Smooth muscle cell (in vitro differentiated cells): ENCODE results near the gene GRIK4. TPM values are rescaled to one million over a fixed set of nuclear protein-coding genes. Genes with fewer than 3 reads are reported as not detected.
A peak's percentile ranks its signal among the peaks of the same experiment; 100 is the strongest.

Source experiments
- DNase-seq: peaks from one replicate; lab custom pipeline; 2025; ENCODE audit not compliant: unreplicated experiment; lab: John Stamatoyannopoulos, UW
- H2AFZ ChIP-seq: fragments of 200-600 bp; sonication (generic); 2 replicates; pipeline ENCODE4 v1.6.0; 2016; ENCODE audit warnings: antibody characterized with exemption, low read depth, mild to moderate bottlenecking
- H3F3A ChIP-seq: fragments of 200-600 bp; sonication (generic); 2 replicates; pipeline ENCODE4 v1.6.0; 2017; ENCODE audit warnings: antibody characterized with exemption, low read depth
- H3K27ac ChIP-seq: fragments of 200-600 bp; sonication (generic); 2 replicates; pipeline ENCODE4 v1.5.1; 2016; ENCODE audit warnings: low read depth, mild to moderate bottlenecking
- H3K27me3 ChIP-seq: fragments of 200-600 bp; sonication (generic); 2 replicates; pipeline ENCODE4 v1.6.1; 2016; ENCODE audit warnings: low read depth, mild to moderate bottlenecking
- H3K36me3 ChIP-seq: fragments of 200-600 bp; sonication (generic); 2 replicates; pipeline ENCODE4 v1.5.1; 2016; ENCODE audit warnings: low read depth
- H3K4me1 ChIP-seq: fragments of 200-600 bp; sonication (generic); 2 replicates; pipeline ENCODE4 v1.5.1; 2016; ENCODE audit warnings: low read depth
- H3K4me2 ChIP-seq: fragments of 200-600 bp; sonication (generic); 2 replicates; pipeline ENCODE4 v1.6.0; 2016; ENCODE audit warnings: mild to moderate bottlenecking
- H3K4me3 ChIP-seq: fragments of 200-600 bp; sonication (generic); 2 replicates; pipeline ENCODE4 v1.5.1; 2016; ENCODE audit warnings: mild to moderate bottlenecking
- H3K79me2 ChIP-seq: fragments of 200-600 bp; sonication (generic); 2 replicates; pipeline ENCODE4 v1.6.0; 2016; ENCODE audit warnings: low read depth, mild to moderate bottlenecking
- H3K9ac ChIP-seq: fragments of 200-600 bp; sonication (generic); 2 replicates; pipeline ENCODE4 v1.6.0; 2016; ENCODE audit warnings: low read depth
- H3K9me3 ChIP-seq: fragments of 200-600 bp; sonication (generic); replicated peaks from 2 replicates; pipeline ENCODE4 v1.5.1; 2016; ENCODE audit warnings: low read depth
- H4K20me1 ChIP-seq: fragments of 200-600 bp; sonication (generic); 2 replicates; pipeline ENCODE4 v1.6.0; 2016; ENCODE audit warnings: low read depth
- WGBS: methylation state at CpG from one replicate; pipeline ENCODE4 v1.1.7; 2016; ENCODE audit warnings: low lambda C conversion rate; 5-methylcytosine and 5-hydroxymethylcytosine counted together
- polyA plus RNA-seq: library from polyadenylated mRNA; unstranded; fragments of >200 nt; fragmentation: Nextera tagmentation; extraction: Ambion mirVana; gene quantifications from 2 replicates; pipeline ENCODE4 v1.2.1, GENCODE V29; 2016
- total RNA-seq: library from RNA; depleted of rRNA; stranded (reverse); fragments of >200 nt; gene quantifications from 2 replicates; pipeline ENCODE4 v1.2.3, GENCODE V29; 2014
- TF ChIP-seq, protein P1 (sequence below): fragments of 200-600 bp; sonication (generic); IDR thresholded peaks from 2 replicates; pipeline ENCODE4 v1.5.1; 2017; ENCODE audit warnings: borderline replicate concordance, mild to moderate bottlenecking, antibody characterized with exemption; ENCODE audit not compliant: insufficient read depth, poor library complexity, severe bottlenecking

Gene GRIK4
- total and polyA plus RNA-seq, 2 experiments from 2014 or later = not detected

DNA sequence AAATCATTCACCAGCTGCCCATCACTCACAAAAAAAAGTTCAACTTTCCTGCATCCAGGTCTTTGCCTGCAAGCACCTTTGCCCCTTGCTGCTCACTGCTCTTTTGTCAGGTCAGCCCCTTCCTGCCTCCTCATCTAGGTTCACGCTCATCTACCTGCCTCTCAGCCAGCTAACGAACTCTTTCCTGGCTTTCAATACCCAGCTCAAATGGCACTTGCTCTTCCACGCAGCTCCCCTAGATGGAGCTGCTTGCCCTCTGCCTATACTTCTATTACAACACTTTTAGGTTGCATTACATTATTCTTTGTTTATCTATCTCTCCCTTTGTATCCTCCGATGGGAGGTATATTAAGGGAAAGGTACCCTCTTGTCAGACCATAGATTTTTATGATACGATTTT lies 433.5 kb downstream of the GRIK4 start:
- H2AFZ ChIP-seq = no peak overlapping the region
- peaks cover 21% of the 10 kb centered on the region for H3K27me3 ChIP-seq
- no peaks in the 10 kb centered on the region for H4K20me1 ChIP-seq
- no peaks in the 10 kb centered on the region for H3K4me1 ChIP-seq
- DNase-seq = no peak
- no peak overlapping the region for H3K4me3 ChIP-seq
- no peak overlapping the region for H3K27ac ChIP-seq
- no peaks in the 10 kb centered on the region for H3K79me2 ChIP-seq
- H3K9ac ChIP-seq = no peak overlapping the region
- no peak overlapping the region for H3K4me2 ChIP-seq
- H3F3A ChIP-seq = no peaks in the 10 kb centered on the region
- TF ChIP-seq, protein P1, sequence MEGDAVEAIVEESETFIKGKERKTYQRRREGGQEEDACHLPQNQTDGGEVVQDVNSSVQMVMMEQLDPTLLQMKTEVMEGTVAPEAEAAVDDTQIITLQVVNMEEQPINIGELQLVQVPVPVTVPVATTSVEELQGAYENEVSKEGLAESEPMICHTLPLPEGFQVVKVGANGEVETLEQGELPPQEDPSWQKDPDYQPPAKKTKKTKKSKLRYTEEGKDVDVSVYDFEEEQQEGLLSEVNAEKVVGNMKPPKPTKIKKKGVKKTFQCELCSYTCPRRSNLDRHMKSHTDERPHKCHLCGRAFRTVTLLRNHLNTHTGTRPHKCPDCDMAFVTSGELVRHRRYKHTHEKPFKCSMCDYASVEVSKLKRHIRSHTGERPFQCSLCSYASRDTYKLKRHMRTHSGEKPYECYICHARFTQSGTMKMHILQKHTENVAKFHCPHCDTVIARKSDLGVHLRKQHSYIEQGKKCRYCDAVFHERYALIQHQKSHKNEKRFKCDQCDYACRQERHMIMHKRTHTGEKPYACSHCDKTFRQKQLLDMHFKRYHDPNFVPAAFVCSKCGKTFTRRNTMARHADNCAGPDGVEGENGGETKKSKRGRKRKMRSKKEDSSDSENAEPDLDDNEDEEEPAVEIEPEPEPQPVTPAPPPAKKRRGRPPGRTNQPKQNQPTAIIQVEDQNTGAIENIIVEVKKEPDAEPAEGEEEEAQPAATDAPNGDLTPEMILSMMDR = no peak
- no peaks in the 10 kb centered on the region for H3K9me3 ChIP-seq
- WGBS = 86% methylated on average over 5 of the region's 5 CpGs
- H3K36me3 ChIP-seq = no peaks in the 10 kb centered on the region

DNA sequence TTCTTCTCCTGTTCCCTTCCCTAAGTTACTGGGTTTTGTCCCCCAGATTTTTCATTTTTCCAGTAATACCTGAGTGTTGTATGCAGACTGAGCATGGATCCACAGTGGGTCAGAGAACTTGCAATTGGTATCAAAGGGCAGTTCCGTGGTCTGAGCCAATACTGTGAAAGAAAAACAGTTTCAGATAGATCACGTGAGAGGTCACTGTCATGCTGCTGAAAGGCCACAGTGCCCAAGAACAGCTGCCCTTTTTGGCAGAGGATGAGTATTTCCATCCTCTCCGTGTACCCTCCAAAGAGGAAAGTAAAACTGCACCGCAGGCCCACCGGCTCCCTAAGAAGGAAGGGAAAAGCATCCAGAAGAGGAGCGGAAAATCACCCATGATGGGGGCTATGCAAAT lies 439.3 kb downstream of the GRIK4 start:
- Histone ChIP-seq H3K9ac (no peak overlapping the region), H3K4me2 (no peak overlapping the region), H2AFZ (no peak overlapping the region), H3K27me3 (peaks cover 21% of the 10 kb centered on the region), H3K27ac (no peak overlapping the region), H3K36me3 (no peaks in the 10 kb centered on the region), H3K4me3 (no peak overlapping the region), H3K9me3 (no peaks in the 10 kb centered on the region), H3F3A (no peaks in the 10 kb centered on the region), H4K20me1 (no peaks in the 10 kb centered on the region), H3K4me1 (no peaks in the 10 kb centered on the region), H3K79me2 (no peaks in the 10 kb centered on the region)
- 91% methylated on average over 6 of the region's 6 CpGs for WGBS
- TF ChIP-seq, protein P1 = no peak
- no peak for DNase-seq

DNA sequence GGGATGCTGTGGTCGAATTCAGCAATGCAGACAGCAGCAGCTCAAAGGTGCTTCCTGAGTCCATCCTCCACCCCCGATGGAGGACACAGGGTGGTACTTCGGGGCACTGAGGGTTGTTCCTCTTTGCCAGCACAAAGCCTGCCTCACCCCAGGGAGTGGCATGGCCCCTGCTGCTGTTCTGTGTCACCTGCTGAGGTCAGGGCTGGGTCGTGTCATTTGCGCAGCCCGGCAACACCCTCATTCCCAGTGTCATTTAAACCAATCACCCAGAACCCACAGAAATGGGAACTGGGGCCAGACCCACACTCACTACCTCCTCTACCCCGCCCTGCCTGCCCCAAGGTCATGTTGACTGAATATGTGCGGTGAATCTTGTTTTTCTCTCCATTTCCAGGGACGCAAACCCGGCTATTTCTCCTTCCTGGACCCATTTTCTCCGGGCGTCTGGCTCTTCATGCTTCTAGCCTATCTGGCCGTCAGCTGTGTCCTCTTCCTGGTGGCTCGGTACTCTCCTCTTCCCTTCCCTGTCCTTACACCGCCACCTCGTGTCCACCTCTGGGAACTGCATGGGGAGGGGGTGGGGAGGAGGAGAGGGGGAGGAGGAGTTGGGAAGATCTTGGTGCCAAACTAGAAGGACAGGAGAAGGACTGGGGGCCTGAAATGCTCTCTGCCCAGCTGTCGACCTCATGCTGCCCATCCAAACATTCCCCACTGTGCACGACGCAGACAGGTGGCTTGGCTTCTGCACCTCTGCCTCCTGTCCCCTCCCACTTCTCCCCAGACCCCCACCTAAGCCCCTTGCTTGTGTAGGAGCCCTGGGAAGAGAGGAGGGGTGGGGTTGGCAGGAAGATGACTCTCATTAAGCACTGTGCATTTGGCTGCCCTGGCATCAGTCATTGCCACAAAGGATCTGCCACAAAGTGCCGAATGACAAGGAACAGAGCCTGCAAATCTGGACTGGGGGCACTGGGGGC lies 441.2 kb downstream of the GRIK4 start:
- Histone ChIP-seq H3K9me3 (no peaks in the 10 kb centered on the region), H2AFZ (peak overlapping the region; percentile 90), H3K4me1 (no peaks in the 10 kb centered on the region), H3K79me2 (no peaks in the 10 kb centered on the region), H3K36me3 (no peaks in the 10 kb centered on the region), H3F3A (no peaks in the 10 kb centered on the region), H4K20me1 (no peaks in the 10 kb centered on the region), H3K27me3 (peaks cover 15% of the 10 kb centered on the region), H3K4me2 (peak overlapping the region; percentile 72), H3K27ac (no peak overlapping the region), H3K9ac (no peak overlapping the region), H3K4me3 (peak overlapping the region; percentile 32)
- TF ChIP-seq, protein P1 = peak; percentile 93
- peak; percentile 47 for DNase-seq
- 32% methylated on average over 20 of the region's 20 CpGs for WGBS

DNA sequence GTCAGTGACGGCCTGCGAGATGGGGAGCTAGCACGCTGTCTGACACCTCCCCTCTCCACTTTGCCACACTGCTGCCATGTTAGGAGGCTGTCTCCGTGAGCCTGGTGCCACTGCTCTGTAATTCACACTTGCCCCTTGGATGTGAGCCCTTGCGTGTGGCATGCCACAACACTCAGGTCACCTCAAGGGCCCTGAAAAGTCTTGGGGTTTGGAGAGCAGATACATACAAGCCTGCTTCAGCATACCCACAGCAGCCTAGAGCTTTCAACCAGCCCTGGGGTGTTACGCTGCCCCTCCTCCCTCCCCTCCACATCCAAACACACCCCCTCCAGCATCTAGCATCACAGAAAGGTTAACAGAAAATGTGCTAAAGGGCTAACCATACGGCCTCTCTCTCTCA lies 442.8 kb downstream of the GRIK4 start:
- TF ChIP-seq, protein P1 = no peak
- no peak overlapping the region for H2AFZ ChIP-seq
- 94% methylated on average over 6 of the region's 7 CpGs for WGBS
- no peak overlapping the region for H3K27ac ChIP-seq
- no peak overlapping the region for H3K9ac ChIP-seq
- no peak overlapping the region for H3K4me3 ChIP-seq
- no peaks in the 10 kb centered on the region for H3K9me3 ChIP-seq
- H3K4me2 ChIP-seq = no peak overlapping the region
- DNase-seq = no peak
- no peaks in the 10 kb centered on the region for H3K4me1 ChIP-seq
- no peaks in the 10 kb centered on the region for H3K79me2 ChIP-seq
- H4K20me1 ChIP-seq = no peaks in the 10 kb centered on the region
- no peaks in the 10 kb centered on the region for H3K27me3 ChIP-seq
- H3K36me3 ChIP-seq = no peaks in the 10 kb centered on the region
- H3F3A ChIP-seq = no peaks in the 10 kb centered on the region
